ENCODE measurements around the gene NKTR. TPM values are rescaled to one million over a fixed set of nuclear protein-coding genes. Genes with fewer than 3 reads are reported as not detected.

The NKTR gene
- polyA plus RNA-seq, 1 donor (not counting 4 experiments of a cell fraction or from before 2014, with no cell fraction given), result 38.6 TPM

GRCh38 chr3:42675909-42676308, 75.4 kb downstream of the NKTR start:
- Histone ChIP-seq H3K9ac (ENCODE audit: control insufficient read depth, extremely low read depth, insufficient read depth, low read length) (no peak overlapping the region), H3K4me2 (ENCODE audit: control insufficient read depth, extremely low read depth, insufficient read depth, low read depth, low read length) (no peak overlapping the region), H3K27me3 (ENCODE audit: control insufficient read depth, extremely low read depth, insufficient read depth, low read length) (no peaks in the 10 kb centered on the region), H3K36me3 (ENCODE audit: control insufficient read depth in 2 of 2, extremely low read depth in 1 of 2, insufficient read depth in 2 of 2, low read length in 2 of 2) (no peaks in the 10 kb centered on the region), H3K4me3 (ENCODE audit: control insufficient read depth in 2 of 3, extremely low read depth in 1 of 3, insufficient read depth in 2 of 3, low read depth in 1 of 3, low read length in 3 of 3) (no peak overlapping the region), H3K27ac (ENCODE audit: control insufficient read depth, insufficient read depth, low read length) (no peak overlapping the region), H2AFZ (ENCODE audit: control insufficient read depth, low read length) (no peak overlapping the region), H3K4me1 (ENCODE audit: control insufficient read depth, extremely low read depth, insufficient read depth, low read length) (no peaks in the 10 kb centered on the region), H3K9me3 (ENCODE audit: control insufficient read depth, low read depth, low read length) (peaks cover 3% of the 10 kb centered on the region), H3K79me2 (ENCODE audit: control insufficient read depth, insufficient read depth, low read length) (no peaks in the 10 kb centered on the region), H3K9me1 (ENCODE audit: control insufficient read depth, extremely low read depth, insufficient read depth, low read length) (no peaks in the 10 kb centered on the region), H4K20me1 (ENCODE audit: control insufficient read depth, extremely low read depth, insufficient read depth, low read length) (no peaks in the 10 kb centered on the region)
- DNase-seq (ENCODE audit: low read depth, low spot score) (no peak), FAIRE-seq (no peak)
- no peak for TF ChIP-seq CTCF (optimal IDR thresholded peaks at IDR 0.05 in 1 of 3, IDR thresholded peaks at IDR 0.05 in 1 of 3, conservative IDR thresholded peaks at IDR 0.05 in 1 of 3; ENCODE audit: extremely low read depth in 1 of 3, insufficient read depth in 2 of 3, low read length in 3 of 3)
- no peak for TF ChIP-seq EZH2 (IDR thresholded peaks at IDR 0.05; ENCODE audit: low read length)
- dilution Hi-C loops (cut with MboI; ENCODE audit: extremely low pct_ligation_motif_present, low sequenced_read_pairs), result no loop called here

- Histone ChIP-seq H3K79me2 (ENCODE audit: control insufficient read depth, insufficient read depth, low read length) (no peaks in the 10 kb centered on the region), H3K9me1 (ENCODE audit: control insufficient read depth, extremely low read depth, insufficient read depth, low read length) (no peaks in the 10 kb centered on the region), H3K9me3 (ENCODE audit: control insufficient read depth, low read depth, low read length) (peaks cover 3% of the 10 kb centered on the region), H3K4me1 (ENCODE audit: control insufficient read depth, extremely low read depth, insufficient read depth, low read length) (peaks cover 4% of the 10 kb centered on the region), H3K27me3 (ENCODE audit: control insufficient read depth, extremely low read depth, insufficient read depth, low read length) (no peaks in the 10 kb centered on the region), H3K27ac (ENCODE audit: control insufficient read depth, insufficient read depth, low read length) (no peak overlapping the region), H4K20me1 (ENCODE audit: control insufficient read depth, extremely low read depth, insufficient read depth, low read length) (no peaks in the 10 kb centered on the region), H2AFZ (ENCODE audit: control insufficient read depth, low read length) (no peak overlapping the region), H3K4me2 (ENCODE audit: control insufficient read depth, extremely low read depth, insufficient read depth, low read depth, low read length) (no peak overlapping the region), H3K9ac (ENCODE audit: control insufficient read depth, extremely low read depth, insufficient read depth, low read length) (no peak overlapping the region), H3K36me3 (ENCODE audit: control insufficient read depth in 2 of 2, extremely low read depth in 1 of 2, insufficient read depth in 2 of 2, low read length in 2 of 2) (no peaks in the 10 kb centered on the region), H3K4me3 (ENCODE audit: control insufficient read depth in 2 of 3, extremely low read depth in 1 of 3, insufficient read depth in 2 of 3, low read depth in 1 of 3, low read length in 3 of 3) (no peak overlapping the region)
- DNase-seq (ENCODE audit: low read depth, low spot score), result no peak
- dilution Hi-C loops (cut with MboI; ENCODE audit: extremely low pct_ligation_motif_present, low sequenced_read_pairs), result no loop called here
- TF ChIP-seq EZH2 (IDR thresholded peaks at IDR 0.05; ENCODE audit: low read length) (no peak), CTCF (optimal IDR thresholded peaks at IDR 0.05 in 1 of 3, IDR thresholded peaks at IDR 0.05 in 1 of 3, conservative IDR thresholded peaks at IDR 0.05 in 1 of 3; ENCODE audit: extremely low read depth in 1 of 3, insufficient read depth in 2 of 3, low read length in 3 of 3) (no peak)
- no peak for FAIRE-seq
Observed at GRCh38 chr3:42678447-42678846, 78.0 kb downstream of the NKTR start.

All from keratinocyte (primary cell).